ENCODE measurements around the gene RUNX2. TPM values are rescaled to one million over a fixed set of nuclear protein-coding genes. Genes with fewer than 3 reads are reported as not detected.

Gene RUNX2
- polyA plus RNA-seq, 4 donors = 2.8 to 3.8 (median 3.0) TPM

DNA sequence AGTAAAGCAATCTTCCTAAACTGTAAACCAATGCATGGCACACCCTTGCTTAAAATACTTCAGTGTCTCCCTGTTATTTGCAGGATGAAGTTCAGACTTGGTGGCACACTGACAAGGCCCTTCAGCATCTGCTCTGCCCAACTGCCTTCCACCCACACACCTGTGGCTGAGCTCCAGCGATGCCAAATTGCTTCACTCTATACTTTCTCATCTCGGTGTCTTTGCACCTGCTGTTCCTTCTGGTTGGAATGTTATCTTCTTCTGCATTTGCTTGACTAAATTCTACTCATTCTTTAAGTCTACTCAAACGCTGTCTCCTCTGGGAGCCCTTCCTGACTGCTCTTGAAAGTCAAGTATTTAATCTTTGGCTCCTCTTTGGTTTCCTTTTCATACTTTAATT, 149.7 kb downstream of the RUNX2 start:
- DNase-seq (ENCODE audit: low read depth in 4 of 4, low spot score in 2 of 4) = no peak

GRCh38 chr6:45478240-45478639, 150.1 kb downstream of the RUNX2 start:
- DNase-seq (ENCODE audit: low read depth in 4 of 4, low spot score in 2 of 4) = no peak

GRCh38 chr6:45479834-45480751, 152.0 kb downstream of the RUNX2 start:
- DNase-seq (ENCODE audit: low read depth in 4 of 4, low spot score in 2 of 4) = no peak

DNA sequence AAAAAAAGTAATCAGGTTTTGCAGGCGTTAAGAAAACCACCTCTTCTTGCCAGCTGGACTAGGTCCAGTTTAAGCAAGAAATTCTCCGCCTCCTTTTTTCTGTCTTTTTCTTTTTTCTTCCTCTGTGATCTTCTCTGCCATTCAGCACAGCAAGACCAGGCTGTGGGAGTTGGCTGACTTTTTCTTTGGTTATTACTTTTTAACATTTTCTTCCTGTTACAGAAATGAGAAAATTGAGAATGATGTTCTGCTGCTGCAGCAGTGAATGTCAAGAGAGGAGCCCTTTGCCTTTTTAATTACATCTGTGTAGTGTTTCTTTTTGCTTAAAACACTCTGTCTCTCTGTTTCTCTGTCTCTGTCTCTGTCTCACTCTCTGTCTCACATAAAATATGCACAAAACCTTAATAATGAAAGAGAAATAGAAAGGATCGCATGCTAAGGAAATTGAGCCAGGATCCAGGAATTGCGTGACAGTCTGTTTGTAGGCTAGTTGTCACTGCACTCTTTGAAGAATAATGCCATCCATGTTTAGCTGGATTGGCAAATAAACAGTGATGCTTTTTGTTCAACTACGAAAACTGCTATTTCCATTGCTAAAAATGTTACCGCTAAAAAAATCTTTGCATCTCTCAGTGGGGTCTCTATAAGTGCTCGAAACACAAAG, 152.8 kb downstream of the RUNX2 start:
- no peak for DNase-seq (ENCODE audit: low read depth in 4 of 4, low spot score in 2 of 4)

- no peak for DNase-seq (ENCODE audit: low read depth in 4 of 4, low spot score in 2 of 4)
Observed at GRCh38 chr6:45483021-45483420, 154.9 kb downstream of the RUNX2 start.

GRCh38 chr6:45483501-45483900, 155.4 kb downstream of the RUNX2 start:
- DNase-seq (ENCODE audit: low read depth in 4 of 4, low spot score in 2 of 4) = no peak

GRCh38 chr6:45486736-45487135, 158.6 kb downstream of the RUNX2 start:
- no peak for DNase-seq (ENCODE audit: low read depth in 4 of 4, low spot score in 2 of 4)

- no peak for DNase-seq (ENCODE audit: low read depth in 4 of 4, low spot score in 2 of 4)
Observed at GRCh38 chr6:45487645-45488044, 159.5 kb downstream of the RUNX2 start.

GRCh38 chr6:45488269-45488668, 160.1 kb downstream of the RUNX2 start:
- DNase-seq (ENCODE audit: low read depth in 4 of 4, low spot score in 2 of 4) = no peak

DNA sequence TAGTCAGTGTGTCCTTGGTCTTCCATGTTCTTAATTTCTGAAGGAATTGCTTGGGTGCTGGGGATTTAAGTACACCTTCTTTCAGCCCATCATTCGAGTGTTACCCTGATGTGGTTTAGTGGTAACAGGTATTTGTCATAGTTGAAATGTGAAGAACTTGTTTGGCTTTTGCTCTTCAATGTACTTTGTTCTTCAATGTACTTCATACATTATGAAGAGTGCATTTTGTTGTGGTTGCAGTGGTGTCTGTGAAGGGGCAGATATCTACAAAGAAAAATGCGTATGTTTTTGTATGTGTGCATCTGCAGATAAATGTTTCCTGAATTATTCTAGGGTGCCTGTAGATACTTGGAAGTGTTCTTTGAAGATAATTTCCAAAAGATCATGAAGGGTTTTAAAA, 160.8 kb downstream of the RUNX2 start:
- DNase-seq (ENCODE audit: low read depth in 4 of 4, low spot score in 2 of 4) = no peak

- no peak for DNase-seq (ENCODE audit: low read depth in 4 of 4, low spot score in 2 of 4)
Observed at GRCh38 chr6:45491048-45491735, 163.1 kb downstream of the RUNX2 start.

DNA sequence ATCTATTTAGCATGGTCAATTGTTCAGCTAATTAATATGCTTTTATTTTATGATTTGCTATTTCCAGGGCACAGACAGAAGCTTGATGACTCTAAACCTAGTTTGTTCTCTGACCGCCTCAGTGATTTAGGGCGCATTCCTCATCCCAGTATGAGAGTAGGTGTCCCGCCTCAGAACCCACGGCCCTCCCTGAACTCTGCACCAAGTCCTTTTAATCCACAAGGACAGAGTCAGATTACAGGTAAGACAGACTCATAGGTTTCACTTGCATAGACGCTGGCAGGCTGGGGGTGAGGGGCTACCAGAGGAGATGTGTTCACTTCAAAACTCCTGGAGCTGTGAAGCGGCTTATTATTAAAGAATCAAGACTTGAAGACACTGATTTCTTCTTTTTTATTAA, 163.7 kb downstream of the RUNX2 start:
- DNase-seq (ENCODE audit: low read depth in 4 of 4, low spot score in 2 of 4) = no peak

DNA sequence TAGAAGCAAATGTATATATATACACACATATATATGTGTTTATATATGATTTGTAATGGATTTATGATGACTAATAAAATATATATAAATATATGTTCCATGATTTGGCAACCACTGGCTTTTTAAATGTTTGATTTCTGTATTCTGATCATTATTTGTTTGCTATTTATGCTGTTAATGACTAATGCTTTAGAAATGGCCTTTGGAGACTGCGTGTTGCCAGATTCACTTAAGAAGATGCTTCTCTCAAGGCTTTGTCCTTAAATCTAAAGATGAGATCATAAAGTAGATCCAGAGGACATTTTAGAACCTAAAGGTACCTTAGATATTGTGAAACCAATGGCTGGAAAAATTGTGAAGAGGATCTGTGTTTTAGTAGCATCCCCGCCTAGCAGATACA, 165.6 kb downstream of the RUNX2 start:
- DNase-seq (ENCODE audit: low read depth in 4 of 4, low spot score in 2 of 4) = no peak

DNA sequence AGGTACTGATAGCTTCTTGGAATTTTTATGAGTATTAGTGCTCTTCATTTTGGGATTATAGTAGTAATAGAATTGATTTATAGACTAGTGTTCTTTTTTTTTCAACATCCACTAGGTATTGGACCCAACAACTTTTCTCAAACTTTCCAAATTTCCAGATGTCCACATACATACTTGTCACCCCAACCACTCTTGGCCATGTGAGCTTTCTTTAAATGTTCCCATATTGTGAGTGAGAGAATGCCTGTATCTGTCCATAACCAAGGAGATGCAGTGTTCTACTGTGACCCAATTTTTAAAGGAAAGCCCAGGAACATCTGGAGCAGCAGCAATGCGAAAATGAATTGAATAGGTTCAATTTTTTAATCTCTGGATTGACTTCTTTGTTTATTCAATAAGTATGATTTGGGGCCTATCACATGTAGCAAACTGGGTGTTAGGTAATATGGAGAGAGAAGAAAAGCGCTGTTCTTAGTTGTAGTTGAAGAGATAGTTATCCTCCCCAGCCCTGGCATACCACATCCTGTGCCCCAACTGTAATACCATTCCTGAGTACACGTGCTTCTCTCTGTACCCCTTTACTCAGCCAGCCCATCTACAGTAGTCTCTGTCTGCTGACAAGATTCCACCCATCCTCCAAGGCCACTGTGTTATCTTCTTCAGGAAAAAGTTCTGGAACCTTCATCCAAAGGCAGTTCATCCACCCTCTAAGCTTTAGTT, 166.4 kb downstream of the RUNX2 start:
- no peak for DNase-seq (ENCODE audit: low read depth in 4 of 4, low spot score in 2 of 4)

- DNase-seq (ENCODE audit: low read depth in 4 of 4, low spot score in 2 of 4) = no peak
Observed at GRCh38 chr6:45495429-45496084, 167.4 kb downstream of the RUNX2 start.

DNA sequence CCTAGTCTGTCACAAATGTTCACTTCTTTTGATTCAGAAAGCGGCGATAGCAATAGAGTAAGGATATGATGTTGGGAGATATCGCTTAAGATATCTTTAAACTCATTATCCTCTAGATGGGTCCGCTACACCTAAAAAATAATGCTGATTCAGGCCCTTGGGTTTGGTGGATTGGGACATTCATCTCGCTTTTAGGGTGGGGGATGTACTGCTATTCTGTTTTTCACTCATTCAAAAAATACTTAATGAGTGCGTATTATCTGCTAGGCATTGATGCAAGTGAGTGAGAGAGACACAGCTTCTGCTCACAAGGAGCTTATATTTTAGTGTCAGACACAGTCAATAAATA, 167.9 kb downstream of the RUNX2 start:
- no peak for DNase-seq (ENCODE audit: low read depth in 4 of 4, low spot score in 2 of 4)

DNA sequence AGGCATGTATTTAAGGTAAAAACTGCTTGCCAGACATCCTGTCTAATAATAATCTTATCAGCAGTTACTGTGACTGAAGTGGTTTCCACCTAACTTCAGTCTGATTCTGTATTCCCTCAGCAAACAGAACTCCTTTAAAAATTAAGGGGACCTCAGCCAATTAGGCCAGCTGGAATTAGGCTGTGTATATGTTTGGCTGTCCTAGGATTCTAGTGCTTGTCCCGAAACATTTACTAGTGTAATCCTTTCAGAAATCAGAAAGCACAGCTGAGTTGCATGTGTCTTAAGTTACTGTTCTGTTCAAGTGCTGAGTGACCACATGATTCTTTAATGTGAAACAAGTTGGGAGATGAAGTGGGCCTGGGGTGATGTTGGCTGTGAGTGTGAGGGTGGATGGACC, 170.5 kb downstream of the RUNX2 start:
- no peak for DNase-seq (ENCODE audit: low read depth in 4 of 4, low spot score in 2 of 4)

DNA sequence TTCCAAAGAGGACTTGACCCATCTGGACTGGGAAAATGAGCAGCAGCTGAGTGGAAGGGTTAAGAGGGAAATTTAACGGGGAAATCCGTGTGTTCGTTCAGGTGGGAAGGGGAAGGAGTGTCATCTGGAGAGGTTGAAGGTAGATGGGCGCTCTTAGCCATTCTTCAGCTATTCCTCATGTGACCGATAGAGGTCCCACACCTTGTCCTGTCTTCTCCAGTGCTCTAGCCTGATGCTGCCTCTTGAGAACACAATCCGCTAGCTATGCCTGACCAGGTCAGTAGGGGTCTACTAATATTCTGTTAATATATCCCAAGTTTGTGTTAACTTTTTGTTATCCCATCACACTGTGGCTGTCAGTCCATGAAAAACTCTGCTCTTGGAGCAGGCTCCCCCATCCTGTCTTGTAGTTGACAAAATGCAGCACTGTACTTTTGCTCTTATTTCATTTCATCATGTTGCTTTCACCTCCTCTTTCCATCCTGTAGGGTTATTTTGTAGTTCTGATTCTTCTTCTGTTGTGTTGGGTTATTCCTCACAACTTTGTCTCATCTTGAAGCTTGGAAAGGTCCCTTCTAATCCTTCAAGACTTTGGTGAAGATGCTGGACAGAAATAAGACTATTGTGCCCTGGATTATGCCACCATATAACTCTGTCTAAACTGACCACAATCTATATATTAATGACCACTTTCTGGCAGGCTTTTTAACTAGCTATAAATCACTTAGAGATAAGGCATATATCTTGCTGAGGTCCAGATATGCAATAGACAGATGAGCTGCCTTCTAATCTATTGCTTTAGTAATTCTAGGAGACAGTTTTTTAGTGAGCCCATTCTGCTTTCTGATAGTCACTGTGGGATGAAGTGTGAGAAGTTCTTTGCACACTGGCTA, 173.0 kb downstream of the RUNX2 start:
- no peak for DNase-seq (ENCODE audit: low read depth in 4 of 4, low spot score in 2 of 4)

DNA sequence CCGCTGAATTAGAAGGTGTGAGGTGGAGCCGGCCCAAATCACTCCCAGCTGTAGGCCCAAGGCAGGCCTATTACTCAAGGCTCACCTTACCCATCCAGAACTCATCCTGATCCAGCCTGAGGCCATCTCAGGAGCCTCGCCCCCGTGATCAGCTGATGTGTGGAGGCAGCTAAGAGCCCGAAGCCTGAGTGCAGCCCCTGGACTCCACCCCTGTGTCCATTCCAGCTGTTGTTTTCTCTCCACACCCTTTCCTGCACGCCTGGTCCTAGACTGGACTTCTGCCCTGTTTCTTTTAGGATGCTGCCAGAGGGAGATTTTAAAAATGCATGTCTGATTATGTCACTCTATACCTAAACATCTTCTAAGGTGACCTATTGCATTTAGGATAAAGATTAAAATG, 174.3 kb downstream of the RUNX2 start:
- DNase-seq (ENCODE audit: low read depth in 4 of 4, low spot score in 2 of 4) = no peak

All from left renal cortex interstitium (tissue), 4 donors.